Pancreas (tissue), 10 donors: ENCODE results near the gene POLR2B. TPM values are rescaled to one million over a fixed set of nuclear protein-coding genes. Genes with fewer than 3 reads are reported as not detected.
"Not testable (repeated sequence)": the region's sequence is repeated elsewhere in the genome, so short reads cannot be mapped to it uniquely, and the experiment has no call there.

Source experiments
- ATAC-seq, 4 donors: fragments of 200-7000 bp; cut with Tn5 transposase; one replicate each; pipeline versions ENCODE4 v1.8.0 to v1.9.1; 2020; ENCODE audit warnings: mild to moderate bottlenecking in 4 of 4, moderate library complexity in 4 of 4
- DNase-seq, 6 donors: peaks; one replicate each; pipeline ENCODE4 v3.0.0-alpha.2; 2020
- FAIRE-seq: peaks from 2 replicates; lab custom pipeline; 2012; peaks lifted over from hg19 to GRCh38; lab: Jason Lieb, UNC
- H3K27ac ChIP-seq, 4 donors: fragments of 200-600 bp; sonication (generic); 1 replicate in 3 of 4; 2 replicates in 1 of 4; pipeline versions ENCODE4 v1.5.0 to v1.8.0; 2020
- H3K27me3 ChIP-seq, 4 donors: fragments of 200-600 bp; one replicate each; pipeline ENCODE4 v1.8.0; 2021
- H3K36me3 ChIP-seq, 3 donors: fragments of 200-600 bp; sonication (generic) in 1 of 3; one replicate each; pipeline versions ENCODE4 v1.5.0 to v1.8.0; 2020 to 2021
- H3K4me1 ChIP-seq, 3 donors: fragments of 200-600 bp; one replicate each; pipeline ENCODE4 v1.8.0; 2021
- H3K4me3 ChIP-seq, 4 donors: fragments of 200-600 bp; sonication (generic) in 2 of 4; one replicate each; pipeline versions ENCODE4 v1.5.0 to v1.8.0; 2020 to 2021
- H3K9me3 ChIP-seq, 4 donors: fragments of 200-600 bp; one replicate each; pipeline ENCODE4 v1.8.0; 2021
- CTCF ChIP-seq, 4 donors: fragments of 200-600 bp; sonication (generic) in 3 of 4; IDR thresholded peaks; one replicate each; pipeline versions ENCODE4 v1.5.0 to v1.8.0; 2021; ENCODE audit warnings: antibody characterized with exemption in 4 of 4
- WGBS, 2 donors: extraction: QIAGEN DNeasy Blood & Tissue Kit; methylation state at CpG; one replicate each; pipeline ENCODE4 v1.1.7; 2013; 5-methylcytosine and 5-hydroxymethylcytosine counted together
- intact Hi-C, 3 donors: fragments of 100-400 bp; cut with DNase I; formaldehyde crosslinking; loops; one replicate each; pipeline versions ENCODE4 v1.11.1 to v1.14.2; 2022
- polyA plus RNA-seq, 2 donors: library from polyadenylated mRNA; stranded (reverse); fragments of 200-250 nt; gene quantifications; one replicate each; pipeline ENCODE4 v1.2.3, GENCODE V29; 2013
- total RNA-seq, 6 donors: library from RNA; stranded (reverse); fragmentation: NEBNext Ultra II Directional in 4 of 6; extraction: Animal tissue kit (Norgen Biotek cat#: 25700) in 4 of 6; gene quantifications; one replicate each; pipeline versions ENCODE4 v1.2.1 to v1.2.4, GENCODE V29; 2021 to 2023
- donor health status: healthy with polysubstance abuse.
- donor health status: DM: no; HTN: no; CAD: no; lungs with moderate emphysema.
- donor health status: DM: no; HTN: no; CAD: no.
- donor health status: control.
- donor health status: control.
- donor health status: Bipolar disorder and iron deficiency.
- donor health status: DM: yes; HTN: yes; CAD: no.
- donor health status: DM: no; HTN: no; CAD: no.
- donor health status: DM: no; HTN: no; CAD: no.
- donor health status: DM: yes; HTN: yes; CAD: no.

Gene POLR2B
- total and polyA plus RNA-seq, 8 donors: 19.2 to 48.2 (median 35.2) TPM

DNA sequence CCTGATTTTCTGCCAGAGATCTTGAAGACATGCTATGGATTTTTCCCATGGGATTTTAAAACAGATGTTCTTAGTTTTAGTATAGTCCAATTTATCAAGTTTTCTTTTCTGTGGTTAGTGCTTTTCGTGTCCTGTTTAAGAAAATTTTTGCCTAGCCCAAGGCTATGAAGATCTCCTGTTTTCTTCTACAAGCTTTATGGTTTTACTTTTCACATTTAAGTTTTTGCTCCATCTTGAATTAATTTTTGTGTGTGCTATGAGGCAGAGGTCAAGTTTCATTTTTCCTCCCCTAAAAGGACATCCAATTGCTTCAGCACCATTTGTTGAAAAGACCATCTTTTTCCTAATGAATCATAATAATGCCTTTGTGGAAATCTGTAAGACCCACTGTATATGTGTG, 65.6 kb downstream of the POLR2B start:
- intact Hi-C loops: no loop called here
- ATAC-seq: peak in 1 of 4 donors; percentile 21
- Histone ChIP-seq H3K36me3 (no peaks in the 10 kb centered on the region), H3K27ac (no peak overlapping the region), H3K9me3 (no peaks in the 10 kb centered on the region), H3K27me3 (no peaks in the 10 kb centered on the region), H3K4me1 (no peaks in the 10 kb centered on the region), H3K4me3 (no peak overlapping the region)
- WGBS, 2 donors: 68 to 78% methylated on average over 1 of the region's 1 CpG
- TF ChIP-seq CTCF (IDR thresholded peaks at IDR 0.05): no peak
- DNase-seq: no peak
- no peak for FAIRE-seq

- Histone ChIP-seq H3K4me3 (no peak overlapping the region), H3K27ac (peak overlapping the region in 2 of 4 donors; percentile 14 to 18), H3K36me3 (no peaks in the 10 kb centered on the region), H3K27me3 (no peaks in the 10 kb centered on the region), H3K9me3 (no peaks in the 10 kb centered on the region), H3K4me1 (no peaks in the 10 kb centered on the region)
- no peak for FAIRE-seq
- TF ChIP-seq CTCF (IDR thresholded peaks at IDR 0.05): no peak
- WGBS, 2 donors: 50 to 62% methylated on average over 1 of the region's 1 CpG
- intact Hi-C loops: no loop called here
- ATAC-seq: no peak
- DNase-seq: no peak
These were observed 66.3 kb downstream of the POLR2B start for GRCh38 chr4:57044996-57045395.

DNA sequence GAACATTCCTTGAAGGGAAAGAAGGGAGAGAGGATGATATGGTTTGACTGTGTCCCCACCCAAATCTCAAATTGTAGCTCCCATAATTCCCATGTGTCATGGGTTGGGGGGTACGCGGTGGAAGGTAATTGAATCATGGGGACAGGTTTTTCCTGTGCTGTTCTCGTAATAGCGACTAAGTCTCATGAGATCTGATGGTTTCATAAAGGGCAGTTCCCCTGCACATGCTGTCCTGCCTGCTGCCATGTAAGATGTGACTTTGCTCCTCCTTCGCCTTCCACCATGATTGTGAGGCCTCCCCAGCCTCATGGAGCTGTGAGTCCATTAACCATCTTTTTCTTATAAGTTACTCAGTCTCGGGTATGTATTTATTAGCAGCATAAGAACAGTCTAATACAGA, 68.3 kb downstream of the POLR2B start:
- H3K9me3 ChIP-seq, H3K27ac ChIP-seq, H3K4me1 ChIP-seq, H3K4me3 ChIP-seq, FAIRE-seq, DNase-seq, H3K36me3 ChIP-seq, intact Hi-C loops, H3K27me3 ChIP-seq, ATAC-seq: not testable (repeated sequence)
- 92 to 96% methylated on average over 6 of the region's 6 CpGs for WGBS, 2 donors

- no peak overlapping the region for H3K4me3 ChIP-seq
- no peaks in the 10 kb centered on the region for H3K36me3 ChIP-seq
- WGBS, 2 donors: 0 to 63% methylated on average over 1 of the region's 1 CpG
- TF ChIP-seq CTCF (IDR thresholded peaks at IDR 0.05): no peak
- H3K27ac ChIP-seq: no peak overlapping the region
- no peaks in the 10 kb centered on the region for H3K9me3 ChIP-seq
- no peaks in the 10 kb centered on the region for H3K4me1 ChIP-seq
- ATAC-seq: no peak
- no peak for DNase-seq
- H3K27me3 ChIP-seq: no peaks in the 10 kb centered on the region
- no peak for FAIRE-seq
- intact Hi-C loops: no loop called here
These were observed 70.1 kb downstream of the POLR2B start for GRCh38 chr4:57048590-57049304.

GRCh38 chr4:57051095-57051494, 72.4 kb downstream of the POLR2B start:
- Histone ChIP-seq H3K9me3 (no peaks in the 10 kb centered on the region), H3K4me3 (no peak overlapping the region), H3K36me3 (no peaks in the 10 kb centered on the region), H3K27ac (peak overlapping the region in 2 of 4 donors; percentile 3 to 4), H3K27me3 (no peaks in the 10 kb centered on the region), H3K4me1 (no peaks in the 10 kb centered on the region)
- ATAC-seq (peak in 2 of 4 donors; percentile 36 to 70), FAIRE-seq (no peak), DNase-seq (no peak)
- intact Hi-C loops: no loop called here
- 68 to 76% methylated on average over 3 of the region's 3 CpGs for WGBS, 2 donors
- no peak for TF ChIP-seq CTCF (IDR thresholded peaks at IDR 0.05)
